Measurements from ENCODE around the gene HSPB3.
"Not testable (repeated sequence)": the region's sequence is repeated elsewhere in the genome, so short reads cannot be mapped to it uniquely, and the experiment has no call there.

- TF ChIP-seq CTCF (IDR thresholded peaks at IDR 0.05; ENCODE audit: borderline replicate concordance, extremely low read depth, low read length, poor library complexity, severe bottlenecking); EZH2 (IDR thresholded peaks at IDR 0.05; ENCODE audit: borderline replicate concordance, low read depth, low read length, severe bottlenecking): not testable (repeated sequence)
Measured at GRCh38 chr5:54420511-54420910, 35.0 kb upstream of the HSPB3 start.

Data from DND-41 (cell line).